Trophoblast cell (in vitro differentiated cells and primary cell): Measurements from ENCODE around the gene LRRC8D.

Source experiments
- DNase-seq, 2 donors: peaks; one replicate each; pipeline ENCODE4 v3.0.0-alpha.2; 2016
- H2AFZ ChIP-seq: 2 replicates; pipeline ENCODE4 v1.6.1; 2013; ENCODE audit warnings: low read length, moderate library complexity, mild to moderate bottlenecking; ENCODE audit not compliant: insufficient read depth, poor library complexity
- H2AK5ac ChIP-seq: 2 replicates; pipeline ENCODE4 v1.6.1; 2013; ENCODE audit warnings: mild to moderate bottlenecking, low read length
- H2BK120ac ChIP-seq: 2 replicates; pipeline ENCODE4 v1.6.1; 2013; ENCODE audit warnings: low read length, mild to moderate bottlenecking, moderate library complexity; ENCODE audit not compliant: insufficient read depth, poor library complexity
- H2BK12ac ChIP-seq: 2 replicates; pipeline ENCODE4 v1.6.1; 2013; ENCODE audit warnings: mild to moderate bottlenecking, low read length, moderate library complexity
- H2BK5ac ChIP-seq: 2 replicates; pipeline ENCODE4 v1.6.1; 2013; ENCODE audit warnings: low read length, low read depth, moderate library complexity, mild to moderate bottlenecking; ENCODE audit not compliant: poor library complexity
- H3K14ac ChIP-seq: 2 replicates; pipeline ENCODE4 v1.6.1; 2013; ENCODE audit warnings: mild to moderate bottlenecking, low read length
- H3K18ac ChIP-seq: 2 replicates; pipeline ENCODE4 v1.6.1; 2013; ENCODE audit warnings: mild to moderate bottlenecking, low read length
- H3K23ac ChIP-seq: 2 replicates; pipeline ENCODE4 v1.6.1; 2013; ENCODE audit warnings: low read length
- H3K27ac ChIP-seq: 2 replicates; pipeline ENCODE4 v1.5.1; 2013; ENCODE audit warnings: low read depth, mild to moderate bottlenecking, inconsistent platforms, low read length, moderate library complexity
- H3K27me3 ChIP-seq: 2 replicates; pipeline ENCODE4 v1.6.1; 2013; ENCODE audit warnings: inconsistent platforms, mild to moderate bottlenecking, low read length, moderate library complexity; ENCODE audit not compliant: insufficient read depth
- H3K36me3 ChIP-seq, 2 experiments: 1 replicate in 1 of 2; 2 replicates in 1 of 2; pipeline ENCODE4 v1.6.1; 2013; ENCODE audit warnings: low read length in 2 of 2, mild to moderate bottlenecking in 2 of 2, moderate library complexity in 1 of 2; ENCODE audit not compliant: insufficient read depth in 2 of 2, control insufficient read depth in 1 of 2
- H3K4ac ChIP-seq: 2 replicates; pipeline ENCODE4 v1.6.1; 2013; ENCODE audit warnings: low read depth, mild to moderate bottlenecking, low read length, moderate library complexity
- H3K4me1 ChIP-seq, 2 experiments: 1 replicate in 1 of 2; 2 replicates in 1 of 2; pipeline ENCODE4 v1.6.1; 2013; ENCODE audit warnings: low read length in 2 of 2, mild to moderate bottlenecking in 2 of 2, moderate library complexity in 1 of 2; ENCODE audit not compliant: insufficient read depth in 2 of 2, control insufficient read depth in 1 of 2
- H3K4me2 ChIP-seq: 2 replicates; pipeline ENCODE4 v1.6.1; 2013; ENCODE audit warnings: inconsistent platforms, mild to moderate bottlenecking, low read length, moderate library complexity
- H3K4me3 ChIP-seq: 2 replicates; pipeline ENCODE4 v1.5.1; 2013; ENCODE audit warnings: mild to moderate bottlenecking, low read depth, low read length, inconsistent platforms
- H3K79me1 ChIP-seq: one replicate; pipeline ENCODE4 v1.6.1; 2013; ENCODE audit warnings: low read length
- H3K79me2 ChIP-seq: 2 replicates; pipeline ENCODE4 v1.6.1; 2013; ENCODE audit warnings: low read length, mild to moderate bottlenecking; ENCODE audit not compliant: control insufficient read depth, insufficient read depth, poor library complexity
- H3K9ac ChIP-seq: 2 replicates; pipeline ENCODE4 v1.6.1; 2013; ENCODE audit warnings: mild to moderate bottlenecking, low read length
- H3K9me3 ChIP-seq: 2 replicates; pipeline ENCODE4 v1.6.1; 2013; ENCODE audit warnings: low read depth, mild to moderate bottlenecking, control low read depth, inconsistent platforms, low read length; ENCODE audit not compliant: insufficient read depth
- H4K12ac ChIP-seq: 2 replicates; pipeline ENCODE4 v1.6.1; 2013; ENCODE audit warnings: low read depth, mild to moderate bottlenecking, low read length, moderate library complexity
- H4K8ac ChIP-seq: 2 replicates; pipeline ENCODE4 v1.6.1; 2013; ENCODE audit warnings: low read depth, mild to moderate bottlenecking, low read length, moderate library complexity
- H4K91ac ChIP-seq: one replicate; pipeline ENCODE4 v1.6.1; 2013; ENCODE audit warnings: low read depth, mild to moderate bottlenecking, low read length, moderate library complexity
- WGBS: extraction: QIAGEN DNeasy Blood & Tissue Kit; methylation state at CpG from one replicate; pipeline ENCODE4 v1.1.7; 2013; ENCODE audit warnings: missing lambda C conversion rate; ENCODE audit not compliant: insufficient read length, insufficient coverage; ENCODE audit errors: extremely low coverage; 5-methylcytosine and 5-hydroxymethylcytosine counted together

The LRRC8D gene

GRCh38 chr1:89949991-89950624 is 129.3 kb downstream of the LRRC8D start:
- Histone ChIP-seq H2BK12ac (peak overlapping the region; percentile 54), H2BK120ac (no peak overlapping the region), H3K14ac (no peak overlapping the region), H3K27ac (peak overlapping the region; percentile 56), H2AK5ac (no peak overlapping the region), H3K4ac (no peak overlapping the region), H3K27me3 (no peaks in the 10 kb centered on the region), H3K4me3 (no peak overlapping the region), H4K8ac (no peak overlapping the region), H3K9ac (no peak overlapping the region), H3K23ac (no peak overlapping the region), H3K36me3 (no peaks in the 10 kb centered on the region), H4K91ac (no peak overlapping the region), H3K4me1 (peaks cover 14 to 19% of the 10 kb centered on the region in 2 experiments), H3K79me2 (peaks cover 2% of the 10 kb centered on the region), H3K18ac (no peak overlapping the region), H3K4me2 (no peak overlapping the region), H2BK5ac (no peak overlapping the region), H2AFZ (no peak overlapping the region), H4K12ac (no peak overlapping the region), H3K79me1 (peaks cover 23% of the 10 kb centered on the region), H3K9me3 (no peaks in the 10 kb centered on the region)
- peak; percentile 76 to 78 for DNase-seq
- no CpG with 5 or more reads among the region's 1 CpG for WGBS

- Histone ChIP-seq H3K4me1 (peaks cover 13 to 20% of the 10 kb centered on the region in 2 experiments), H3K18ac (no peak overlapping the region), H3K23ac (no peak overlapping the region), H2BK120ac (no peak overlapping the region), H2AFZ (no peak overlapping the region), H2BK5ac (no peak overlapping the region), H2BK12ac (no peak overlapping the region), H3K36me3 (no peaks in the 10 kb centered on the region), H4K91ac (no peak overlapping the region), H3K4me3 (no peak overlapping the region), H3K79me2 (peaks cover 2% of the 10 kb centered on the region), H3K9ac (no peak overlapping the region), H3K9me3 (no peaks in the 10 kb centered on the region), H3K14ac (no peak overlapping the region), H4K12ac (no peak overlapping the region), H3K27ac (peak overlapping the region; percentile 26), H3K79me1 (peaks cover 20% of the 10 kb centered on the region), H4K8ac (no peak overlapping the region), H2AK5ac (no peak overlapping the region), H3K4me2 (no peak overlapping the region), H3K4ac (no peak overlapping the region), H3K27me3 (no peaks in the 10 kb centered on the region)
- WGBS, result no CpG with 5 or more reads among the region's 2 CpGs
- no peak for DNase-seq
These were observed 129.9 kb downstream of the LRRC8D start for GRCh38 chr1:89950703-89951102.

GRCh38 chr1:89951766-89952604 is 131.2 kb downstream of the LRRC8D start:
- Histone ChIP-seq H3K79me2 (peaks cover 2% of the 10 kb centered on the region), H3K36me3 (no peaks in the 10 kb centered on the region), H2AFZ (no peak overlapping the region), H3K9me3 (no peaks in the 10 kb centered on the region), H2BK5ac (no peak overlapping the region), H3K23ac (no peak overlapping the region), H4K8ac (no peak overlapping the region), H3K27ac (peak overlapping the region; percentile 58), H3K79me1 (peaks cover 19% of the 10 kb centered on the region), H3K27me3 (no peaks in the 10 kb centered on the region), H2BK120ac (no peak overlapping the region), H3K4me3 (no peak overlapping the region), H3K4me1 (peaks cover 10 to 18% of the 10 kb centered on the region in 2 experiments), H4K12ac (no peak overlapping the region), H4K91ac (no peak overlapping the region), H3K4ac (no peak overlapping the region), H3K14ac (no peak overlapping the region), H3K18ac (no peak overlapping the region), H2BK12ac (no peak overlapping the region), H2AK5ac (no peak overlapping the region), H3K9ac (no peak overlapping the region), H3K4me2 (no peak overlapping the region)
- no CpG with 5 or more reads among the region's 5 CpGs for WGBS
- DNase-seq, result peak; percentile 33 to 90

GRCh38 chr1:89952605-89953130 is 131.8 kb downstream of the LRRC8D start:
- no peak overlapping the region for H3K14ac ChIP-seq
- no CpG with 5 or more reads among the region's 2 CpGs for WGBS

More at GRCh38 chr1:89952605-89953130, 131.8 kb downstream of the LRRC8D start:
- Histone ChIP-seq H3K27me3 (no peaks in the 10 kb centered on the region), H3K23ac (no peak overlapping the region), H2BK5ac (peak overlapping the region; percentile 64), H4K12ac (no peak overlapping the region), H2AFZ (no peak overlapping the region), H2BK120ac (peak overlapping the region; percentile 76), H3K27ac (peak overlapping the region; percentile 58), H3K36me3 (no peaks in the 10 kb centered on the region), H3K79me2 (peaks cover 2% of the 10 kb centered on the region), H4K8ac (no peak overlapping the region), H2BK12ac (peak overlapping the region; percentile 68), H3K18ac (no peak overlapping the region), H4K91ac (peak overlapping the region; percentile 82), H3K79me1 (peaks cover 19% of the 10 kb centered on the region), H3K4me2 (no peak overlapping the region), H3K4me3 (no peak overlapping the region), H2AK5ac (no peak overlapping the region), H3K9ac (no peak overlapping the region), H3K9me3 (no peaks in the 10 kb centered on the region), H3K4me1 (peaks cover 10 to 21% of the 10 kb centered on the region in 2 experiments), H3K4ac (no peak overlapping the region)
- DNase-seq, result peak in 1 of 2 donors; percentile 37
